ENCODE data around the gene AQP7. TPM values are rescaled to one million over a fixed set of nuclear protein-coding genes. Genes with fewer than 3 reads are reported as not detected.
A peak's percentile ranks its signal among the peaks of the same experiment; 100 is the strongest.
"Not testable (repeated sequence)": the region's sequence is repeated elsewhere in the genome, so short reads cannot be mapped to it uniquely, and the experiment has no call there.

Gene AQP7
- total RNA-seq, 2 experiments from 2014 or later: not detected

DNA sequence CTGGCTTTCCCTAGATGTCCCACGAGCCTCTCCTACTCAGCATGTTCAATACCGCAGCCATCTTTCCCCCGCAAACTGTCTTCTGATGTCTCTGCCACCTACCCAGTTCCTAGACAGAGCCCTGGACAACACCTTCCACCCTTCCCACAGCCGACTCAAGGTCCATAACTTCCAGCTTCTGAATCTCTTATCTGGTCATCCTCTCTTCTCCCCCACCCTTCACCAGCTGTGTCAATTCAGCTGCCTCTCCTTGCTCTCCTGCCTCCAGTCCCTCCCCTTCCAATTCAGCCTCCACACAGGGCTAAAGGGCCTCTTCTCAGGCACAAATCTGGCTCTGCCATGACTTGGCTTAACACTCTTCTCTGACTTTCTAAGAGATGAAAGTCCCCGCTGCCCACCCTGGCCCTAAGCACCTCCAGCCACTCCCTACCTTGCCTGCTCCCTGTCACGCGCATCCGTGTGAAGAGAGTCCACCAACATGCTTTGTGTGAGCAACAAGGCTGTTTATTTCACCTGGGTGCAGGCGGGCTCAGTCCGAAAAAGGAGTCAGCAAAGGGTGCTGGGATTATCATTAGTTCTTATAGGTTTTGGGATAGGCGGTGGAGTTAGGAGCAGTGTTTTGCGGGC, 25.2 kb downstream of the AQP7 start:
- no peak overlapping the region for H3K4me3 Mint-ChIP-seq
- no peak for DNase-seq
- CTCF ChIA-PET: interaction anchor here (2.6 to 8.2 kb wide), 3 partner anchors 36 to 88 kb away, joined by 10 to 87 read pairs (median 84); no protein-coding TSS in a partner anchor
- no peak overlapping the region for H3K27ac Mint-ChIP-seq
- H3K36me3 Mint-ChIP-seq (ENCODE audit: low read depth): no peaks in the 10 kb centered on the region
- peaks cover 7% of the 10 kb centered on the region for H3K4me1 Mint-ChIP-seq (ENCODE audit: low read depth)
- H3K27me3 Mint-ChIP-seq (ENCODE audit: low read depth): no peaks in the 10 kb centered on the region
- H3K9me3 Mint-ChIP-seq: no peaks in the 10 kb centered on the region
- intact Hi-C loops (cut with micrococcal nuclease): loop anchor here (5.0 kb wide), 1 partner anchor 140 kb away; no protein-coding TSS in a partner anchor

DNA sequence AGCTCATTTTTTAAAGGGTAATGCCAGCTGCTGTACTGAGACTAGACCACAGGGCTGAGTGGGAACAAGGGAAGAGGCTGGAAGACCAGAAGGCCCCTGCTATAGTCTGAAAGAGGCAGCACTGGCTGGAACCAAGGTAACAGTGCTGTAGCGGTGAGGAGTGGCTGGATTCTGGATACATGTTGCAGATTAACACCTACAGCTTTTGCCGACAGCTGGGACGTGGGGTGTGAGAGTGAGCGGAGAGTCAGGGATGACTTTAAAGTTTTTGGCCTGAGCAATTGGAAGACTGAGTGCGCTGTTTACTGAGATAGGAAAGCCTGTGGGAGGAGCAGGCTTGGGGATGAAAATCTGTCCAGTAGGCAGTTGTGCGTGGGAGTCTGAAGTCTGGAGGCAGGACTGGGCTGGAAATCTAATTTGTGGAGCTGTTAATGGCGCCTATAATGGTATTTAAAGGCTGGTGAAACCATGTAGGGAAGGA, 26.5 kb downstream of the AQP7 start:
- H3K27ac Mint-ChIP-seq: no peak overlapping the region
- H3K9me3 Mint-ChIP-seq: no peaks in the 10 kb centered on the region
- H3K27me3 Mint-ChIP-seq (ENCODE audit: low read depth): no peaks in the 10 kb centered on the region
- CTCF ChIA-PET: interaction anchor here (0.8 to 8.2 kb wide), 24 partner anchors 11 to 404 kb away, joined by 3 to 87 read pairs (median 7); partner anchors contain the start of genes AQP3, NFX1 and NOL6
- no peaks in the 10 kb centered on the region for H3K36me3 Mint-ChIP-seq (ENCODE audit: low read depth)
- peaks cover 7% of the 10 kb centered on the region for H3K4me1 Mint-ChIP-seq (ENCODE audit: low read depth)
- intact Hi-C loops (cut with micrococcal nuclease): loop anchor here (1.0 to 5.0 kb wide), 8 partner anchors 39 to 346 kb away; partner anchors contain the start of gene AQP3
- DNase-seq: no peak
- H3K4me3 Mint-ChIP-seq: no peak overlapping the region

DNA sequence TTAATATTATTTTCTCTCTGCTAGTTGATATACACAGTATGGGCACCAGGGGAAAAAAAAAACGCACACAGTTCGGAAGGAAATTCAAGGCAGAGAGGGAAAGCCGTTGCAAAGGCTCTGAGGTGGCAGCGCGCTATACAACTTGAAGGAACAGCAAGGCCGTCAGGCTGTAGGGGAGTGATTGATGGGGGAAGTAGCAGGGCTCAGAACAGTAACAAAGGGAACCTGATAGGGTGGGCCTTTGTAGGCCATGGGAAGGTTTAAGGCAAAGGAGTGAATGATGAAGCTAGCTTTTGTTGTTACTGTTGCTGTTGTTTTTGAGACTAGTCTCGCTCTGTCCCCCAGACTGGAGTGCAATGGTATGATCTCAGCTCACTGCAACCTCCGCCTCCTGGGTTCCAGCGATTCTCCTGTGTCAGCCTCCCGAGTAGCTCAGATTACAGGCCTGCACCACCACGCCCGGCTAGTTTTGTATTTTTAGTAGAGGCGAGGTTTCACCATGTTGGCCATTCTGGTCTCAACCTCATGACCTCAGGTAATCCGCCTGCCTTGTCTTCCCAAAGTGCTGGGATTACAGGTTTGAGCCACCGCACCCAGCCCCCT, 27.0 kb downstream of the AQP7 start:
- H3K27ac Mint-ChIP-seq: peak overlapping the region; percentile 47
- H3K4me1 Mint-ChIP-seq (ENCODE audit: low read depth): peaks cover 7% of the 10 kb centered on the region
- CTCF ChIA-PET: interaction anchor here (0.6 to 8.2 kb wide), 41 partner anchors 8 to 404 kb away, joined by 3 to 87 read pairs (median 4); partner anchors contain the start of genes AQP3, NFX1 and NOL6
- no peaks in the 10 kb centered on the region for H3K9me3 Mint-ChIP-seq
- no peak overlapping the region for H3K4me3 Mint-ChIP-seq
- intact Hi-C loops (cut with micrococcal nuclease): loop anchor here (1.0 to 5.0 kb wide), 8 partner anchors 40 to 347 kb away; partner anchors contain the start of gene AQP3
- H3K27me3 Mint-ChIP-seq (ENCODE audit: low read depth): no peaks in the 10 kb centered on the region
- H3K36me3 Mint-ChIP-seq (ENCODE audit: low read depth): no peaks in the 10 kb centered on the region
- no peak for DNase-seq

DNA sequence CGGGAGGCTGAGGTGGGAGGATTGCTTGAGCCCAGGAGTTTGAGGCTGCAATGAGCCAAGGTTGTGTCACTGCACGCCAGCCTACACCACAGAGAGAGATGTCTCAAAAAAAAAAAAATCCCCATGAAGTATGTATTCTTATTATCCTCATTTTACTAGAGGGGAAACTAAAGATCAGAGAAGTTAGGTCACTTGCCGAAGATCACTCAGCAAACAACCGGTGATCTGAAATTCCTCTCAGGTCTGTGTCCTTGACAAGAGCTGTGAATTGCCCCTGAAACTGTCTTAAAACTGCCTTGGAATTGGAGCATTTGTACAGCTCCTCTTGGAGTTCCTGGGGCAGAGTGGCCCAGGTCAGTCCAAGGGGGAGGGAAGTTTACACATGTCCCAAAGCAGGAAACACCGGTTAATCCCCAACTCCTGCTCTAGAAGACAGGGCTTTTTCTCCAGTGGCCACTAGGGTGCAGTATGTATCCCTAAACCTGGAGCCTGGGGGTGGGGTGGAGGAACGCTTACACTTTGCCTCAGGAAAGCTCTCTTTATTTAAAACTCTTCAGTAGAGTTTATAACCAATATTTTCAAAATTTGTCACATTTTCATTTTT, 27.6 kb downstream of the AQP7 start:
- H3K9me3 Mint-ChIP-seq: no peaks in the 10 kb centered on the region
- no peaks in the 10 kb centered on the region for H3K36me3 Mint-ChIP-seq (ENCODE audit: low read depth)
- CTCF ChIA-PET: interaction anchor here (0.6 to 8.2 kb wide), 41 partner anchors 9 to 405 kb away, joined by 3 to 87 read pairs (median 4); partner anchors contain the start of genes AQP3, NFX1 and NOL6
- no peak overlapping the region for H3K4me3 Mint-ChIP-seq
- no peaks in the 10 kb centered on the region for H3K27me3 Mint-ChIP-seq (ENCODE audit: low read depth)
- peak; percentile 88 for DNase-seq
- intact Hi-C loops (cut with micrococcal nuclease): loop anchor here (1.0 to 5.0 kb wide), 8 partner anchors 41 to 348 kb away; partner anchors contain the start of gene AQP3
- H3K27ac Mint-ChIP-seq: no peak overlapping the region
- H3K4me1 Mint-ChIP-seq (ENCODE audit: low read depth): peaks cover 7% of the 10 kb centered on the region

DNA sequence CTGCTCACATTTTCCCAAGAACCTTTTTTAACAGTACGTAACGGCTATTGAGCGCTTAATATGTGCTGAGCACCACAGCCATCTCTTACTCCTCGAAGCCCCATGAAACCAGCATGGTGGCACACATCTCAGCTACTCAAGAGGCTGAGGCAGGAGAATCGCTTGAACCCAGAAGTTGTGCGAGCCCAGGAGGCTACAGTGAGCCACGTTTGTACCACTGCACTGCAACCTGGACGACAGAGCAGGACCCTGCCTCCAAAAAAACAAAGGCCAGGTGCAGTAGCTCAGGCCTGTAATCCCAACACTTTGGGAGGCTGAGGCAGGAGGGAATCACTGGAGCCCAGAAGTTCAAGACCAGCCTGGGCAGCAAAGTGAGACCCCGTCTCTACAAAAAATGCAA, 28.2 kb downstream of the AQP7 start:
- H3K36me3 Mint-ChIP-seq (ENCODE audit: low read depth): peaks cover 3% of the 10 kb centered on the region
- H3K4me1 Mint-ChIP-seq (ENCODE audit: low read depth): peaks cover 7% of the 10 kb centered on the region
- no peak overlapping the region for H3K4me3 Mint-ChIP-seq
- no peak overlapping the region for H3K27ac Mint-ChIP-seq
- no peaks in the 10 kb centered on the region for H3K27me3 Mint-ChIP-seq (ENCODE audit: low read depth)
- no peaks in the 10 kb centered on the region for H3K9me3 Mint-ChIP-seq
- CTCF ChIA-PET: interaction anchor here (1.0 to 8.2 kb wide), 27 partner anchors 9 to 348 kb away, joined by 3 to 87 read pairs (median 7); partner anchors contain the start of genes AQP3, NFX1 and NOL6
- no peak for DNase-seq
- intact Hi-C loops (cut with micrococcal nuclease): no loop called here

DNA sequence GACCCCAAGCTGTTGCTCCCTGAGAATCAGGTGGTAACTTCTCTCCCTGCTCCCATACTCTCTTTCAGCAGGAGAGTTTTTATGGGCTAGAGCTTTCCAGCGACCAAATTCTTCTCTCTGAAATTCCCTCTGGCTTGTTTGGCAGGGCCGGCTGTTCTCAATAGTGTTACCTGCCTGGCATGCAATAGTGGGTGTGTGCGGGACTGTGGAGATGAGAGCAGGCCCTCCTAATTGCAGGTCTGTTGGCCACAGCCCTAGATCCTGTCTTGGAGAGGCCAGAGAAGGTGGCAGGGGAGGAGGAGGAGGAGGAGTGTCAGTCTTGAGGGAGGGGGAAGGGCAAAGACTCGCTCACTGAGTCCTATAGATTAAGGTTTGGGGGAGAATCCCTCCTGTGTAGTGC, 29.5 kb downstream of the AQP7 start:
- peaks cover 7% of the 10 kb centered on the region for H3K4me1 Mint-ChIP-seq (ENCODE audit: low read depth)
- intact Hi-C loops (cut with micrococcal nuclease): no loop called here
- CTCF ChIA-PET: interaction anchor here (1.4 to 8.2 kb wide), 5 partner anchors 19 to 243 kb away, joined by 3 to 87 read pairs (median 27); no protein-coding TSS in a partner anchor
- no peaks in the 10 kb centered on the region for H3K27me3 Mint-ChIP-seq (ENCODE audit: low read depth)
- DNase-seq: no peak
- H3K9me3 Mint-ChIP-seq: no peaks in the 10 kb centered on the region
- H3K27ac Mint-ChIP-seq: no peak overlapping the region
- H3K36me3 Mint-ChIP-seq (ENCODE audit: low read depth): peaks cover 3% of the 10 kb centered on the region
- H3K4me3 Mint-ChIP-seq: no peak overlapping the region

DNA sequence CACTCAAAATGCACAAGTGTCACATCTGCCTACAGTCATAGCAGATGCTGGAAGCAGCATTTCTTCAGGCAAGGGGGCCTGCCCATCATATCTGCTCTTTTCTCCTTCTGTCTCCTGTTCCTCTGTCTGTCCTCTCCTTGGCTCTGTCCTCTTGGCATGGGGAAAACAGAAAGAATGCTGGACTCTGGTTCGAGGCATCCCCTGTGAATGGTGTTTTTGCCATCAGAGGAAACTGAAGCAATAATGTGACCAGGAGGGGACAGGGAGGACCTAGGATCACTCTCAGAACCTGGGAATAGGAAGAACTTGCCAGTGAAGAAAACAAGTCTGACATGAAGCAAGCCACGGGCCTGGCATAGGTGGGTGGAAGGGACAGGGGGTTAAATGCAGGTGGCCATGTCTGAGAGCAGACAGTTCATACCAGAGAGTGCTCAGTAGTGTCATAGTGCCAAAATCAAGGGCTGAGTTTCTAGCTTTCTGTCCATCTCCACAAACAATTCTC, 35.3 kb downstream of the AQP7 start:
- H3K4me3 Mint-ChIP-seq: no peak overlapping the region
- H3K27ac Mint-ChIP-seq: no peak overlapping the region
- CTCF ChIA-PET: interaction anchor here (1.5 to 2.6 kb wide), 2 partner anchors 86 to 100 kb away, joined by 3 to 8 read pairs; no protein-coding TSS in a partner anchor
- DNase-seq: no peak
- no peaks in the 10 kb centered on the region for H3K9me3 Mint-ChIP-seq
- peaks cover 16% of the 10 kb centered on the region for H3K36me3 Mint-ChIP-seq (ENCODE audit: low read depth)
- no peaks in the 10 kb centered on the region for H3K27me3 Mint-ChIP-seq (ENCODE audit: low read depth)
- intact Hi-C loops (cut with micrococcal nuclease): no loop called here
- H3K4me1 Mint-ChIP-seq (ENCODE audit: low read depth): no peaks in the 10 kb centered on the region

DNA sequence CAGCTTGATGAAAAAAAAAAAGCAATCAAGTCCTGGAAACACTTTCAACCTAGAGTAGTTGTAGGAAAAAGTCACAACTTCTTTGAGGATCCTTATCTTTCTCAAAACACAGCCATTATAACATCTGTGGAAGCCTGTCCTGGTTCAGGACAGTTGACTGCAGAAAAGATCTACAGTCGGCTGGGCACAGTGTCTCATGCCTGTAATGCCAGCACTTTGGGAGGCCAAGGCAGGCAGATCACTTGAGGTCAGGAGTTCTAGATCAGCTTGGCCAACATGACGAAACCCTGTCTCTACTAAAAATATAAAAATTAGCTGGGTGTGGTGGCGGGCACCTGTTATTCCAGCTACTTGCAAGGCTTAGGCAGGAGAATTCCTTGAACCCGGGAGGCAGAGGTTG, 37.6 kb downstream of the AQP7 start:
- DNase-seq; H3K9me3 Mint-ChIP-seq; intact Hi-C loops (cut with micrococcal nuclease); H3K4me1 Mint-ChIP-seq (ENCODE audit: low read depth); H3K27ac Mint-ChIP-seq; H3K27me3 Mint-ChIP-seq (ENCODE audit: low read depth); H3K4me3 Mint-ChIP-seq: not testable (repeated sequence)
- CTCF ChIA-PET: interaction anchor here (0.7 to 2.6 kb wide), 4 partner anchors 9 to 102 kb away, joined by 3 to 8 read pairs (median 4); no protein-coding TSS in a partner anchor
- peaks cover 16% of the 10 kb centered on the region for H3K36me3 Mint-ChIP-seq (ENCODE audit: low read depth)

DNA sequence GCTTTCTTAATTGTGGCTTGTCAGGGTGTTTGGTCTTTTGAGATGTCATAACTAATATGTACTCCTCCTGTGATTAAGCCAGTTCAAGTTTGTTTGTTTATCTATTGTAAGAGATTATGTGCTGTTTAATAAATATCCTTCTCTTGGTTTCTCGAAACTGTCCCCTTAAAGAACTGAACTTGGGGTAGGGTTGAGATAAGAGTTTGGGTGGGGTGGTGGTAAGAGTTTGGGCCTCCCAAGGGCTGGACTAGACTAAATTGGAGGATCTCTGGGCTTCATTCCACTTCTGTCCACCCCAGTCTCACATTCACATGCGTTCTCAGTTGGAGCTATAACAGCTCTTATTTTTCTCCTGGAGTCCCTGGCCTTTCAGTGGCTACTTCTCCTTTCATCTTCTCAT, 38.2 kb downstream of the AQP7 start:
- CTCF ChIA-PET: interaction anchor here (1.2 to 2.6 kb wide), 2 partner anchors 11 to 103 kb away, joined by 4 to 8 read pairs; no protein-coding TSS in a partner anchor
- Mint-ChIP-seq H3K36me3 (ENCODE audit: low read depth) (peaks cover 15% of the 10 kb centered on the region), H3K9me3 (no peaks in the 10 kb centered on the region), H3K4me1 (ENCODE audit: low read depth) (no peaks in the 10 kb centered on the region), H3K27ac (peak overlapping the region; percentile 14), H3K4me3 (no peak overlapping the region), H3K27me3 (ENCODE audit: low read depth) (no peaks in the 10 kb centered on the region)
- DNase-seq: no peak
- intact Hi-C loops (cut with micrococcal nuclease): no loop called here

DNA sequence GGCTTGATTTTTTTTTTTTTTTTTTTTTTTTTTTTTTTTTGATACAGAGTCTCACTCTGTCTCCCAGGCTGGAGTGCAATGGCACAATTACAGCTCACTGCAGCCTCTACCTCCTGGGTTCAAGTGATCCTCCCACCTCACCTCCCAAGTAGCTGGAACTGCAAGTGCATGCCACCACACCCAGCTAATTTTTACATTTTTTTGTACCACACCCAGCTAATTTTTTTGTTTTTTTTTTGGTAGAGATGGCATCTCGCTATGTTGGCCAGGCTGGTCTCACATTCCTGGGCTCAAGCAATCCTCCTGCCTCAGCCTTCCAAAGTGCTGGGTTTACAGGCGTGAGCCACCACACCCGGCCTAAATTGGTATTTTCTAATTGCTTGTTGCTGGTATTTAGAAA, 43.7 kb downstream of the AQP7 start:
- not testable (repeated sequence) for H3K4me1 Mint-ChIP-seq (ENCODE audit: low read depth); H3K4me3 Mint-ChIP-seq; DNase-seq; H3K27me3 Mint-ChIP-seq (ENCODE audit: low read depth); H3K9me3 Mint-ChIP-seq; H3K27ac Mint-ChIP-seq
- intact Hi-C loops (cut with micrococcal nuclease): loop anchor here (5.0 kb wide), 1 partner anchor 36 kb away; no protein-coding TSS in a partner anchor
- H3K36me3 Mint-ChIP-seq (ENCODE audit: low read depth): peaks cover 21% of the 10 kb centered on the region
- CTCF ChIA-PET: interaction anchor here (0.7 to 1.6 kb wide), 2 partner anchors 16 to 83 kb away, joined by 3 read pairs; no protein-coding TSS in a partner anchor

DNA sequence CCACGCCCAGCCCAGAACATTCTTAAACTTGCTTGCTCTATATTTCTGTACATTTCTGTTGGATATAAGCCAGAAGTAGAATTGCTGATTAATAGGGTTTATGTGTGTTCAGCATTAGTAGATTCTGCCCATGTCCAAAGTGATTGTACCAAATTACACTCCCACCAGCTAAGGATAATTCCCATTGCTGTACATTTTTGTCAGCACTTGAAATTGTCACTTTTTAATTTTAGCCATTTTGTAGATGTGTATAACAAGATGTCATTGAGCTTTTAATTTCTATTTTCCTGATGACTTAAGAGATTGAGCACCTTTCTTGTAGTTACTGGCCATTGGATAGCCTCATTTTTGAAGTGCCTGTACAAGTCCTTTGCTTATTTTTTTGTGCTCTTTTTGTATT, 46.4 kb downstream of the AQP7 start:
- peaks cover 21% of the 10 kb centered on the region for H3K36me3 Mint-ChIP-seq (ENCODE audit: low read depth)
- intact Hi-C loops (cut with micrococcal nuclease): loop anchor here (5.0 kb wide), 1 partner anchor 34 kb away; no protein-coding TSS in a partner anchor
- CTCF ChIA-PET: interaction anchor here (4.4 kb wide), 1 partner anchor 18 kb away, joined by 27 read pairs; no protein-coding TSS in a partner anchor

More for the DNA sequence above, 46.4 kb downstream of the AQP7 start:
- H3K27ac Mint-ChIP-seq: no peak overlapping the region
- no peak for DNase-seq
- H3K27me3 Mint-ChIP-seq (ENCODE audit: low read depth): no peaks in the 10 kb centered on the region
- H3K4me1 Mint-ChIP-seq (ENCODE audit: low read depth): no peaks in the 10 kb centered on the region
- H3K4me3 Mint-ChIP-seq: no peak overlapping the region
- H3K9me3 Mint-ChIP-seq: no peaks in the 10 kb centered on the region

All from activated naive CD4-positive, alpha-beta T cell treated with anti-CD3 and anti-CD28 coated beads for 36 hours (primary cell).